Neural cell (in vitro differentiated cells): ENCODE measurements around the gene IFT81.

Experiments
- CTCF ChIP-seq: fragments of 450-650 bp; IDR thresholded peaks from 2 replicates; pipeline ENCODE4 v1.5.1; 2014; ENCODE audit warnings: antibody characterized with exemption, mild to moderate bottlenecking, moderate library complexity; ENCODE audit not compliant: poor library complexity, severe bottlenecking
- EP300 ChIP-seq: fragments of 450-650 bp; conservative IDR thresholded peaks from 2 replicates; pipeline ENCODE4 v1.6.1; 2014; ENCODE audit warnings: antibody characterized with exemption, mild to moderate bottlenecking, moderate library complexity; ENCODE audit not compliant: poor library complexity, severe bottlenecking
- EZH2 ChIP-seq: fragments of 200-600, 300-800 bp; shearing (Covaris generic), sonication (generic); IDR thresholded peaks from 2 replicates; pipeline ENCODE4 v1.6.1; 2014; ENCODE audit warnings: antibody characterized with exemption, low read length, borderline replicate concordance, mild to moderate bottlenecking; ENCODE audit not compliant: insufficient read depth, poor library complexity, severe bottlenecking
- MXI1 ChIP-seq: fragments of 450-650 bp; conservative IDR thresholded peaks from 2 replicates; pipeline ENCODE4 v1.6.1; 2014; ENCODE audit warnings: antibody characterized with exemption, mild to moderate bottlenecking; ENCODE audit not compliant: poor library complexity, severe bottlenecking
- POLR2AphosphoS5 ChIP-seq: IDR thresholded peaks from 2 replicates; pipeline ENCODE4 v1.6.1; 2012
- REST ChIP-seq: IDR thresholded peaks from 2 replicates; pipeline ENCODE4 v1.6.1; 2012; ENCODE audit warnings: borderline replicate concordance
- SMC3 ChIP-seq: fragments of 450-650 bp; conservative IDR thresholded peaks from 2 replicates; pipeline ENCODE4 v1.6.1; 2014; ENCODE audit warnings: antibody characterized with exemption, mild to moderate bottlenecking, moderate library complexity; ENCODE audit not compliant: poor library complexity
- TAF1 ChIP-seq: IDR thresholded peaks from 2 replicates; pipeline ENCODE4 v1.6.1; 2012; ENCODE audit warnings: low read depth

- TF ChIP-seq CTCF = no peak
- TF ChIP-seq EZH2 = no peak
- TF ChIP-seq EP300 = no peak
- no peak for TF ChIP-seq POLR2AphosphoS5
- TF ChIP-seq SMC3 = no peak
- TF ChIP-seq TAF1 = no peak
- TF ChIP-seq REST = no peak
- no peak for TF ChIP-seq MXI1
Measured at GRCh38 chr12:110159671-110160245, 35.6 kb downstream of the IFT81 start.
